Measurements from ENCODE around the gene DLGAP1.

Gene DLGAP1

GRCh38 chr18:4236940-4237663 is 218.0 kb downstream of the DLGAP1 start:
- no peak for DNase-seq

GRCh38 chr18:4233468-4233867 is 221.6 kb downstream of the DLGAP1 start:
- no peak for DNase-seq

DNA sequence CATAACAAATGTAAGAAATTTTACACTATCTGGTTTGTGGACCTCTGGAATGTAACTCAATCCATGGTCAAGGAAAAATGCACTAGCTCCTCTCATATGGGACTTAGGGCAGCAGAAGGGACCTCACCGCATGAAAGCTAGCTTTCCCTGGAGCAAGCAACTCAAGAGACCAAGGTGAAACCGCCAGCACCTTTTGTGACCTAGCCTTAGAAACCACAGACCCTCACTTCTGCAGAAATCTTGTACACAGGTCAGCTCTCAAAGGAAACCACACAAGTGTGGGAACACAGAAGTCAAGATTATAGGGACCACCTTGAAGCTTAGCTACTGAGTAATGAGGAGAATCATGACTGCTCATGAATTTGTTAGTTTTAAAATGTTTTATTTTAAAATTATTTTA is 222.5 kb downstream of the DLGAP1 start:
- peak; percentile 16 for DNase-seq

- no peak for DNase-seq
These were observed 223.8 kb downstream of the DLGAP1 start for GRCh38 chr18:4231260-4231659.

GRCh38 chr18:4230450-4231168 is 224.5 kb downstream of the DLGAP1 start:
- DNase-seq = no peak

- no peak for DNase-seq
These were observed 230.9 kb downstream of the DLGAP1 start for GRCh38 chr18:4224031-4224704.

DNA sequence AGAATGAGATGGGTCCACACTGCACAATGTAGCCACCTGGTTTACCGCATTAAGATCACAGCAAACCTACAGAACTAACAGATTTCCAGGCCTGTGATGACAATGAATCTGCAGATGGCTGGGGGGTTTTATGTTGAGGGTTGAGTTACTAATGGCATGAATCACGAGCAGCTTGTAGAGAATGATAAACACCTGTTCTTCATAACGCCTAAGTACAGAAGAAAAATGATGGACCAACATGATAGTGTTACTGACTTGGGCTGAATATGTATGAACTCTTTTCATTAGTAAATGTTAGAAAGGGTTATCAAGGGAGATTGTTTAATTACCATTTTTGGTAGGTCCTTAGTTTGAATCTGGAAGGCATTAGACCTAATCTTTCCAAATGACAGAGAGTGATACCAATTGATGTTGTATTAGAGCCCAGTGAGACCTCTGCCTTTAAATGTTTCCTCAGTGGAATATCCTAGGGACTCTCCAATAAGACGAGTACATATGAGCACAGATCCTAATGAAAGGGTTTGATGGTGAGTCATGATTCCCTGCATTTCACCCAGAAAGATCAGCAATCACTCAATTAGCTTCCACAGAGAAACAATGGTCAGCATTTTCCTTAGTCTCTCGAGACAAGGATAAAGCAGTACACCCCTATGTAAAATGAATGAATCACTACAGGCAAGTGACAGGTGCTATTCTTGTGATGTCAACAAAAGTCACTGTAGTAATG is 243.8 kb downstream of the DLGAP1 start:
- no peak for DNase-seq

- DNase-seq = no peak
These were observed 246.7 kb downstream of the DLGAP1 start for GRCh38 chr18:4208366-4208765.

DNA sequence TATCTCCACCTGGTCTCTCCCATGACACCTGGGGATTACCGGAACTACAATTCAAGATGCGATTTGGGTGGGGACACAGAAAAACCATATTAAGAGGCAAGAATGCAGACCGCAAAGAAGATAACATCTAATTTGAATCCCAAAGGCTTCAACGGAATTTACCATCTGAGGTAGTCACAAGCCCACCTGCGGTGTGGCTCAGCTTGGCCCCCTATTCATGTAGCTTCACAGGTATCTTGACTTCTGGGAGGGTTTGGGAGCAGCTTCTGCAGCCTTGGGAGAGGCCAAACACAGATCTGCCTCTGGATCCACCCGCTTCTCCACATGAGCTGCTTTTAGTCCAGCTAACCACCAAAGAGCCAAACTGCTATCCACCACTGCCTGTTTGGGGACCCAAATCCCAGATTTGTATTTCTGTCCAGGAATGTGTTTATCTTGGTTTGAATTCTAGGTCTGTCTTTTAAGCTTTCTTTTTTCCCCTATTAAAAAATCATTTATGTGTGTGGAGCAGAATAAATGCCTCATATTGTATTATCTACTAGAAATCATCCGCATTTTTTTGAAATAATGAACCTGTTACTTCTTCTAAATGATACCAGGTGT is 247.6 kb downstream of the DLGAP1 start:
- DNase-seq = no peak

GRCh38 chr18:4204438-4204720 is 250.7 kb downstream of the DLGAP1 start:
- DNase-seq = no peak

DNA sequence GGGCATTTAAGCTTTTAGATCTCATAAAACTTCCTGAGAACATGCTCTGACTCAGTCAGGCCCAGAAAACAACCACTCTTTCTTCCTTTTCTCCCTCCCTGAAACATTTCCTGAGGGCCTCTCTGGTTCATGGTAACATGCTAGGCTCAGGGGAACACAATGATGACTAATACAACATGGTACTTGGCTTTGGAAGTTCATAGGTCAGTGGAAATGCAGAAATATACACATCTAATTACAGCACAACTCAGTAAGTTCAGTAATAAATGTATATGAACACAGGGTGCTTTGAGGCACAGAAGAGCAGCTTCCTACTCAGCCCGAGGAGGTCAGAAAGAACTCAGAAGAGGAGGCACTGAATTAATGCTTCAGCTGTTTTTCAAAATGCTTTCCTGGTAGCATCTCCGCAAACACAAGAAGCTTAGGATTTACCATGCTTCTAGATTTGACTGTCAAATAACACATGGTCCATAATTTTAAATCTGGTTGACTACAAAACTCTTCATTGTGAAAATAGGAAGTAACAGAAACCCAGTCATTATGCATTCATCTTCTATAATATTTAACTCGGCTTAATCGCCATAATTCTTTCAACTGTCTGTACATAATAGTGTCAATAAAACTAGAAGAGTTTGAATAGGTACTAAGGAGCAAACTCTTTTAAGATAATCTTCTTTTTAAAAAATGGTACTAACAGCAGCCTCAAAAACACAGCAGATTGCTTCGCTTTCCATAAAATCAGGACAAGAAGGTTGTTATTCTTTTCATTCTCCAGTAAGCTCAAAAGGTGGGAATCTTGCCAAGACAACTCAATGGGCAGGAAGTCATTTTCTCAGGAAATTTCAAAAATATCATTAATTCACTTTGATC is 251.3 kb downstream of the DLGAP1 start:
- DNase-seq = no peak

DNA sequence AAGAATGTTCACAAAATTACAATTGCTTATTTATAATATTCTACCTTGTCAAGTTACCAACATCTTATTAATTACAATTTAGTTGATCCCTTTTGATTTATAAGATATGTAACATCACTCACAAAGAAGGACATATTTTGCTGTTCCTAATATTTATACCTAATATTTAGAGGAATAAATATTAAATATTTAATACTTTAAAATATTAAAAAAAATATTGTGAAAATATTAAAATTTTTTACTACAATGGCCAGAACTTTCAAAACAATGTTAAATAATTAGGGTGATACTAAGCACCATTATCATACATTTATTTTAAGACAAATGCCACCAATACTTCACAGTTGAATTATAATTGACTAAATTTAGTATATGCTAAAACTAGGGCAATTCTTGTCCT is 254.7 kb downstream of the DLGAP1 start:
- no peak for DNase-seq

- no peak for DNase-seq
These were observed 256.2 kb downstream of the DLGAP1 start for GRCh38 chr18:4198956-4199355.

DNA sequence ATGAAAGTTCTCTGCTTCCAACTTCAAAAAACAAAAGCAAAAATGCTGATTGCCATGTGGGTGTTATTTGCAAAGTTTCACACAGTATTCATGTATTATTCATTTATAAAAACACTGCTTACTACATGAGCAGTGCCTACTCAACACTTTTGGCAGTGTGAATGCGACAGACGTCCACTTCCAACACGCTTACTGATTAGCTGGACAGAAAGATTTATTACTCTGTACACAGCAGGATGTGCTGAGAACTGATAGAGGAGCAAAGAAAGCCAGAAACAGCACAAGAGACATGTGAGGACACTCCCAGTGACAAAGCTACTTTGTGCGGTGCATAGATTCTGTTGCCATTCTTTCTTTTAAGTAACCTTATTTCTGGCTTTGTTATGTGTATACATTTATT is 258.8 kb downstream of the DLGAP1 start:
- no peak for DNase-seq

- no peak for DNase-seq
These were observed 262.0 kb downstream of the DLGAP1 start for GRCh38 chr18:4193086-4193485.

GRCh38 chr18:4181882-4182568 is 273.1 kb downstream of the DLGAP1 start:
- no peak for DNase-seq

DNA sequence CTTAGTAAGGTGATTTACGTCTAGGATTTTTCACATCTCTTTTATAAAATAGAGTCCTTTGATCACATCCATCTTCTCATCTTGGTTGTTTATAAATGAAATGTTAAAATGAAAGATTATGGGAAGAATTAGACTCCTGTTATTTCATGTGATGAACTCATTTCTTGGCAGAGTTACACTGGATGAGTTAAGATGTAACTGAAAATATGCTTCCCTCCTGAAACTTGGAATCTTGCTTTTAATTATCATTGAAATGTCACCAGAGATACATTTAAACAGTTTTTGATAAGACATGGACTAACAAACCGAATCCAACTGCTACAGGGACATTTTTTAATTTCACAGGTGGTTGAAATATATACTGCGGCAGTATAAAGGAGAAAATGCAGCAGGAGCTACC is 274.0 kb downstream of the DLGAP1 start:
- DNase-seq = no peak

DNA sequence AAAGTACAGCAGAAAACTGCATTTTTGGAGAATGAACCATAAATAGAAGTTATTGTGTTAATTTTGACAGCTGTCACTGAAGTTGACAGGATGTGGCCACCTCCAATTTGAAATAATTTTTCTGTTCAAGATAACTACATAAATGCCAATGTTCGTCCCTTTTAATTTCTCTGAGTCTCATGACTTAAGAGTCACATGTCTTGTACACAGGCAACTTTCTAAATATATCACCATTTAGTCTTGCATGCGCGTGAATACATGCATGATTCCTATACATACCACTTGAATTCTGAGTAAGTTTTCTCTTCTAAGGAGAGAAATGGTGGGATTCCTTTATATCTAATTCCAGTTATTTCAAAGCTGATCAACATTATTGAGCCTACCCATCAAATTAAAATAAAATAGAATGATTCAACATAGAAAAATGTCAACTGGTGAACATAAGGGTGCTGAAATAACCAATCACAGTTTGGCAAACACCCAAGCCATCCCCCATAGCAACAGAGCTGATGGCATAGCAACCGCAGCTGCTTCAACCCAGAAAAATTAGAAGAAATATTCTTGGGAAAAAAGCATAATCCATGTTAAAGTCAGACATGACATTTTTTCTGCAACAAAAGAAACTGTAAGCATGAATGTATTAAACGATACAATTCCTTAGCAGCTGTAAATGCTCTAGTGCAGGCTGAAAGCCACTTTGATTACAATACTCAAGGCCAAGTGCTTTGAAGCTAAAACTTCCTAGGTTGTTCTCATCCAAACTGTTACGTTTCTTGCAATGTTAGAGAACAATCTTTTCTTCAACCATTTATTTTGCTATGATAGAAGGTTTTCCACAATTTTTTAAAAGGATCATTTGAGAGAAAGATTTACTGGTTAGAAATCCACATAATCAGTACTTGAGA is 282.7 kb downstream of the DLGAP1 start:
- DNase-seq = no peak

DNA sequence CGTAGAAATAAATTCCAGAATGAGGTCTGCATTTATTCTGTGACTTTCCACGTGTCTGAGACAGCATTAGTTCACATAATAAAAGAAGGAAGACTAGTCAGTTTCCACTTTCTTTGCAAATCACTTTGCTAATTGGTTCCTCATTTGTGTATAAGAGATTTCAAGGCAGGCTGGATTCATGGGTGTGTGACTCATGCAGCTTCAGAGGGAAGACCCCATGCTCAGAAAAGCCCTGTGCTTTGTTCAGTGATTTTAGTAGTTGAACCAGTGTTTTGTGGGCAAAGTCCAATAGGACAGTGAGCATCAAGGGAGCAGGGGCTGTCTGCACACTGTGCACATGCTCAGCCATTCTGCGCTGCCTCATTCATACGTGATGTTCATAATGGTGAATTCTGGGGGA is 297.8 kb downstream of the DLGAP1 start:
- no peak for DNase-seq

DNA sequence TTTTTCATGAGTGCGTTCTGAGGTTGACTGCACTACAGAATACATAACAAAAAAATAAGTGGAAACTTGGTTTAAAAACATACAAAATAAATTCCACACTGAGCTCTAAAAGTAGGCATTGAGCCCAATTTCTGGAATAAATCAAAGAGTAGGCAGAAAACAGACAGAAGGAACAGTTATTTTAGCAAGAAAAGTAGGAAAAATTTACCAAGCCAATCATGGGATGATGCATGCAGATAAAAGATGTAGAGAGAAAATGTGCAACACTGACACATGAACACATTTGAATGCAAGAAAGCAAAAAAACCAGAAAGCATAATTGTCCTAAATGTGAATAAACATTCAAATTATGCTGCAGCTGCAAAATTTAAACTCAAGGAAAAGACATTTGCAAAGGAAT is 308.3 kb downstream of the DLGAP1 start:
- DNase-seq = no peak

DNA sequence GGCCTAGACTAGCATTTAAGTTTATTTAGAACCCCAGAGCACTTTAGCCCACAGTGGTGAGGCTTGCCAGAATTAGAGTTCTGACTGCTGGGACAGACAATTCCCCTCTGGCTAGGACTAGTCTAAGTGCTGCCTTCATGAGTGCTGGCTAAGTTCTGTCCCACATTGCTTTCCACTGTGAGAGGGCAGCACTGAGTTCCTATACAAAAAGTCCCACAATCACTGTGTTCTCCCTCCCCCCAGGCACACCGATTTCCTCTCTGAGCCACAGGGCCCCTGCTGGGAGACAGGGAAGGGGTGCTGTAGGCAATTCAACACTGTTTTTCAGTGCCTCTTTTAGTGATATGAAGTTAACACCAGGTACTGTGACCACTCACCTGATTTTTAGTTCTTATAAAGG is 310.9 kb downstream of the DLGAP1 start:
- no peak for DNase-seq

Data from DMS79 (cell line).